ENCODE data around the gene DDX39A. TPM values are rescaled to one million over a fixed set of nuclear protein-coding genes. Genes with fewer than 3 reads are reported as not detected.

Gene DDX39A
- polyA plus RNA-seq, 2 of the 4 experiments (the other 2 are of a cell fraction), result 59.0 to 118 TPM

DNA sequence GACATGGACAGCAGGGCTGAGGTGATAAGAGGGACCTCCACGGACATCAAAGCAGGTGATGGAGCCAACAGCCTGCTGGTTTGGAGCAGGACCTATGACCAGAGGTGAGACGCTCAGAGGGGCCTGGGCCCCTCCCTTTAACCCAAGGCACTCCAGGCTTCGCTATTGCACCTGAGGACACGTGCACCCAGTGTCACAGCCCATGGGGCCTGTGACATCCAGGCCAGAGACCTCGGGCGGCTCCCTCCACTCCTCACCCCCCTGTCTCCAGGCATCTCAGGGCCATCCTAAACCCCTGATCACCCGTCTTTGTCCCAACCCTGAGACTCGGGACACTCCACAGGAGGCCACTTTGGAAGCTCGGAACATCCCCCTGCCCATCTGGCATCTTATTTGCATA lies 25.0 kb downstream of the DDX39A start:
- WGBS (ENCODE audit: missing lambda C conversion rate), result 91% methylated on average over 9 of the region's 9 CpGs
- H3K4me3 ChIP-seq, result no peak overlapping the region
- ATAC-seq (no peak), DNase-seq (ENCODE audit: low read depth in 1 of 2, low spot score in 1 of 2) (no peak), FAIRE-seq (no peak)
- CTCF ChIA-PET, result interaction anchor here (0.6 to 1.7 kb wide), 3 partner anchors 12 to 258 kb away, joined by 3 to 4 read pairs (median 3); partner anchors contain the start of gene ASF1B
- no peak overlapping the region for H3K4me2 ChIP-seq
- no peak overlapping the region for H3K27ac ChIP-seq
- POLR2A ChIA-PET, result no interaction called here
- no peaks in the 10 kb centered on the region for H3K9me3 ChIP-seq
- TF ChIP-seq TP53 (CRISPR knock-in tag; IDR thresholded peaks at IDR 0.05) (no peak), EHMT2 (IDR thresholded peaks at IDR 0.05; ENCODE audit: low read depth) (no peak), KDM1A (IDR thresholded peaks at IDR 0.05; ENCODE audit: low read depth) (no peak), HOXA7 (CRISPR knock-in tag; IDR thresholded peaks at IDR 0.05) (no peak), ZNF302 (CRISPR knock-in tag; IDR thresholded peaks at IDR 0.05) (no peak), CBX8 (IDR thresholded peaks at IDR 0.05) (no peak), ESRRA (IDR thresholded peaks at IDR 0.05; ENCODE audit: borderline replicate concordance, low read length) (no peak)
- no peaks in the 10 kb centered on the region for H3K4me1 ChIP-seq

DNA sequence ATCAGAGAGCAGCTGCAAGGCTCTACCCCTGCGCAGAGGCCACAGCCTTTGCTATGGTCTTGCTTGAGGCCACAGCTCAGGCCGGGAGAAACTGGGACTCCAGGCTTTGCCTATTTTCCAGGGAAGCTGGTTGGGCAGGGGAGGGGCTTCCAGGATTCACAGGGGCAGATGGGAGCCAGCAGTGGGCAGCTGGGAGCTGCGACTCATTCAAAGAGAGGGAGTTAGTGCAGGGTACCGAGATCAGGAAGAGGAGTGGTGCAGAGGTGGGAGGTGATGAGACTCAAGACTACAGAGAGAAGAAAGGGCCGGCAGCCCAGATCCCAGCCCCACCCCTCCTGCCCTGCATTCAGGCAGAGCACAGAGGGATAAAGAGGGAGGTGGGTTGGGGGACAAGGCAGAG lies 25.8 kb downstream of the DDX39A start:
- no peak overlapping the region for H3K4me3 ChIP-seq
- 76% methylated on average over 5 of the region's 5 CpGs for WGBS (ENCODE audit: missing lambda C conversion rate)
- ChIA-PET CTCF (interaction anchor here (0.6 to 2.2 kb wide), 3 partner anchors 13 to 514 kb away, joined by 3 to 7 read pairs (median 4); partner anchors contain the start of gene ASF1B), POLR2A (no interaction called here)
- H3K4me1 ChIP-seq, result no peaks in the 10 kb centered on the region
- H3K27ac ChIP-seq, result no peak overlapping the region
- TF ChIP-seq KDM5A (IDR thresholded peaks at IDR 0.05), result no peak
- TF ChIP-seq ESRRA (IDR thresholded peaks at IDR 0.05; ENCODE audit: borderline replicate concordance, low read length), result no peak
- TF ChIP-seq ZC3H11A (IDR thresholded peaks at IDR 0.05), result no peak
- TF ChIP-seq, protein P1, sequence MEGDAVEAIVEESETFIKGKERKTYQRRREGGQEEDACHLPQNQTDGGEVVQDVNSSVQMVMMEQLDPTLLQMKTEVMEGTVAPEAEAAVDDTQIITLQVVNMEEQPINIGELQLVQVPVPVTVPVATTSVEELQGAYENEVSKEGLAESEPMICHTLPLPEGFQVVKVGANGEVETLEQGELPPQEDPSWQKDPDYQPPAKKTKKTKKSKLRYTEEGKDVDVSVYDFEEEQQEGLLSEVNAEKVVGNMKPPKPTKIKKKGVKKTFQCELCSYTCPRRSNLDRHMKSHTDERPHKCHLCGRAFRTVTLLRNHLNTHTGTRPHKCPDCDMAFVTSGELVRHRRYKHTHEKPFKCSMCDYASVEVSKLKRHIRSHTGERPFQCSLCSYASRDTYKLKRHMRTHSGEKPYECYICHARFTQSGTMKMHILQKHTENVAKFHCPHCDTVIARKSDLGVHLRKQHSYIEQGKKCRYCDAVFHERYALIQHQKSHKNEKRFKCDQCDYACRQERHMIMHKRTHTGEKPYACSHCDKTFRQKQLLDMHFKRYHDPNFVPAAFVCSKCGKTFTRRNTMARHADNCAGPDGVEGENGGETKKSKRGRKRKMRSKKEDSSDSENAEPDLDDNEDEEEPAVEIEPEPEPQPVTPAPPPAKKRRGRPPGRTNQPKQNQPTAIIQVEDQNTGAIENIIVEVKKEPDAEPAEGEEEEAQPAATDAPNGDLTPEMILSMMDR (IDR thresholded peaks at IDR 0.05), result no peak
- no peak for TF ChIP-seq GATA3 (IDR thresholded peaks at IDR 0.05; ENCODE audit: borderline replicate concordance)
- no peak for TF ChIP-seq FOSB (CRISPR knock-in tag; IDR thresholded peaks at IDR 0.05)
- TF ChIP-seq CBX2 (IDR thresholded peaks at IDR 0.05; ENCODE audit: borderline replicate concordance, low read depth), result no peak
- H3K9me3 ChIP-seq, result no peaks in the 10 kb centered on the region
- H3K4me2 ChIP-seq, result no peak overlapping the region
- DNase-seq (ENCODE audit: low read depth in 1 of 2, low spot score in 1 of 2) (no peak), FAIRE-seq (no peak), ATAC-seq (no peak; a peak in 1 of 6 replicates)

DNA sequence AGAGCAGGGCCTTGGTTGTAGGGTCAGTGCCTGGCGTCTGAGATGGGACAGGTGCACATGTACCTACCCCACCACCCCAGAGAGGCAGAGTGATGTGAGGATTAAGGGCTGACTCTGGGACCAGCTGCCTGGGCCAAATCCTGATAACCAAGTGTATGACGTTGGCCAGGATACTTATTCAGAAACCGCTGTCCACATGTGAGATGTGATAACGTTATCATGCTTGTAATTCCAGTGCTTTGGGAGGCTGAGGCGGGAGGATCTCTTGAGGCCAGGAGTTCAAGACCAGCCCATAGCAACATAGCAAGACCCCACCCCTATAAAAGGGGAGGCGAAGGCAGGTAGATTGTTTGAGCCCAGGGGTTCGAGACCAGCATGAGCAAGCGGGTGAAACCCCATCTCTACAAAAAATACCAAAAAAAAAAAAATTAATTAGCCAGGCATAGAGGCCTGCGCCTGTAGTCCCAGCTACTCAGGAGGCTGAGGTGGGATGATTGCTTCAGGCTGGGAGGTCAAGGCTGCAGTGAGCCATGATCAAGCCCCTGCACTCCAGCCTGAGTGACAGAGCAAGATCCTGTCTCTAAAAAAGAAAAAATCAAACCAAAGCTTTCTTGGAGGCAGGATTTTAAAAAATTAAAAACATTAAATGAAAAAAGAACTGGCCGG lies 27.9 kb downstream of the DDX39A start:
- Histone ChIP-seq H3K9me3 (no peaks in the 10 kb centered on the region), H3K4me3 (no peak overlapping the region), H3K27ac (no peak overlapping the region), H3K4me2 (no peak overlapping the region), H3K4me1 (no peaks in the 10 kb centered on the region)
- DNase-seq (ENCODE audit: low read depth in 1 of 2, low spot score in 1 of 2) (no peak), ATAC-seq (no peak), FAIRE-seq (no peak)
- TF ChIP-seq, protein P2, sequence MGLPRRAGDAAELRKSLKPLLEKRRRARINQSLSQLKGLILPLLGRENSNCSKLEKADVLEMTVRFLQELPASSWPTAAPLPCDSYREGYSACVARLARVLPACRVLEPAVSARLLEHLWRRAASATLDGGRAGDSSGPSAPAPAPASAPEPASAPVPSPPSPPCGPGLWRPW (IDR thresholded peaks at IDR 0.05), result no peak
- no peak for TF ChIP-seq NR3C1 (IDR thresholded peaks at IDR 0.05)
- TF ChIP-seq ZSCAN20 (CRISPR knock-in tag; IDR thresholded peaks at IDR 0.05), result no peak
- TF ChIP-seq SMC3 (IDR thresholded peaks at IDR 0.05), result no peak
- no peak for TF ChIP-seq MAZ (IDR thresholded peaks at IDR 0.05; ENCODE audit: borderline replicate concordance, low read depth, low read length)
- no peak for TF ChIP-seq GATA3 (IDR thresholded peaks at IDR 0.05; ENCODE audit: borderline replicate concordance)
- TF ChIP-seq NPAS2 (CRISPR knock-in tag; IDR thresholded peaks at IDR 0.05; ENCODE audit: borderline replicate concordance), result no peak
- TF ChIP-seq, protein P3, sequence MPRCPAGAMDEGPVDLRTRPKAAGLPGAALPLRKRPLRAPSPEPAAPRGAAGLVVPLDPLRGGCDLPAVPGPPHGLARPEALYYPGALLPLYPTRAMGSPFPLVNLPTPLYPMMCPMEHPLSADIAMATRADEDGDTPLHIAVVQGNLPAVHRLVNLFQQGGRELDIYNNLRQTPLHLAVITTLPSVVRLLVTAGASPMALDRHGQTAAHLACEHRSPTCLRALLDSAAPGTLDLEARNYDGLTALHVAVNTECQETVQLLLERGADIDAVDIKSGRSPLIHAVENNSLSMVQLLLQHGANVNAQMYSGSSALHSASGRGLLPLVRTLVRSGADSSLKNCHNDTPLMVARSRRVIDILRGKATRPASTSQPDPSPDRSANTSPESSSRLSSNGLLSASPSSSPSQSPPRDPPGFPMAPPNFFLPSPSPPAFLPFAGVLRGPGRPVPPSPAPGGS (IDR thresholded peaks at IDR 0.05), result no peak
- no peak for TF ChIP-seq EHF (CRISPR knock-in tag; IDR thresholded peaks at IDR 0.05)
- POLR2A ChIA-PET, result no interaction called here
- CTCF ChIA-PET, result interaction anchor here (1.1 to 2.2 kb wide), 2 partner anchors 15 kb away, joined by 3 to 7 read pairs; no protein-coding TSS in a partner anchor
- 86% methylated on average over 10 of the region's 10 CpGs for WGBS (ENCODE audit: missing lambda C conversion rate)
